ENCODE measurements around the gene OBP2A. TPM values are rescaled to one million over a fixed set of nuclear protein-coding genes. Genes with fewer than 3 reads are reported as not detected.

The OBP2A gene
- total RNA-seq, 1 donor from 2014 or later = not detected

- H3K4me1 Mint-ChIP-seq (ENCODE audit: low read depth, unreplicated experiment) = no peaks in the 10 kb centered on the region
- TF ChIP-seq, protein P1, sequence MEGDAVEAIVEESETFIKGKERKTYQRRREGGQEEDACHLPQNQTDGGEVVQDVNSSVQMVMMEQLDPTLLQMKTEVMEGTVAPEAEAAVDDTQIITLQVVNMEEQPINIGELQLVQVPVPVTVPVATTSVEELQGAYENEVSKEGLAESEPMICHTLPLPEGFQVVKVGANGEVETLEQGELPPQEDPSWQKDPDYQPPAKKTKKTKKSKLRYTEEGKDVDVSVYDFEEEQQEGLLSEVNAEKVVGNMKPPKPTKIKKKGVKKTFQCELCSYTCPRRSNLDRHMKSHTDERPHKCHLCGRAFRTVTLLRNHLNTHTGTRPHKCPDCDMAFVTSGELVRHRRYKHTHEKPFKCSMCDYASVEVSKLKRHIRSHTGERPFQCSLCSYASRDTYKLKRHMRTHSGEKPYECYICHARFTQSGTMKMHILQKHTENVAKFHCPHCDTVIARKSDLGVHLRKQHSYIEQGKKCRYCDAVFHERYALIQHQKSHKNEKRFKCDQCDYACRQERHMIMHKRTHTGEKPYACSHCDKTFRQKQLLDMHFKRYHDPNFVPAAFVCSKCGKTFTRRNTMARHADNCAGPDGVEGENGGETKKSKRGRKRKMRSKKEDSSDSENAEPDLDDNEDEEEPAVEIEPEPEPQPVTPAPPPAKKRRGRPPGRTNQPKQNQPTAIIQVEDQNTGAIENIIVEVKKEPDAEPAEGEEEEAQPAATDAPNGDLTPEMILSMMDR (IDR thresholded peaks at IDR 0.05; ENCODE audit: insufficient read depth, low read depth, low read length) = no peak
- TF ChIP-seq EZH2 (IDR thresholded peaks at IDR 0.05; ENCODE audit: insufficient read depth, low read length) = no peak
- no peak for FAIRE-seq
Observed at GRCh38 chr9:135514342-135515082, 31.4 kb upstream of the OBP2A start.

DNA sequence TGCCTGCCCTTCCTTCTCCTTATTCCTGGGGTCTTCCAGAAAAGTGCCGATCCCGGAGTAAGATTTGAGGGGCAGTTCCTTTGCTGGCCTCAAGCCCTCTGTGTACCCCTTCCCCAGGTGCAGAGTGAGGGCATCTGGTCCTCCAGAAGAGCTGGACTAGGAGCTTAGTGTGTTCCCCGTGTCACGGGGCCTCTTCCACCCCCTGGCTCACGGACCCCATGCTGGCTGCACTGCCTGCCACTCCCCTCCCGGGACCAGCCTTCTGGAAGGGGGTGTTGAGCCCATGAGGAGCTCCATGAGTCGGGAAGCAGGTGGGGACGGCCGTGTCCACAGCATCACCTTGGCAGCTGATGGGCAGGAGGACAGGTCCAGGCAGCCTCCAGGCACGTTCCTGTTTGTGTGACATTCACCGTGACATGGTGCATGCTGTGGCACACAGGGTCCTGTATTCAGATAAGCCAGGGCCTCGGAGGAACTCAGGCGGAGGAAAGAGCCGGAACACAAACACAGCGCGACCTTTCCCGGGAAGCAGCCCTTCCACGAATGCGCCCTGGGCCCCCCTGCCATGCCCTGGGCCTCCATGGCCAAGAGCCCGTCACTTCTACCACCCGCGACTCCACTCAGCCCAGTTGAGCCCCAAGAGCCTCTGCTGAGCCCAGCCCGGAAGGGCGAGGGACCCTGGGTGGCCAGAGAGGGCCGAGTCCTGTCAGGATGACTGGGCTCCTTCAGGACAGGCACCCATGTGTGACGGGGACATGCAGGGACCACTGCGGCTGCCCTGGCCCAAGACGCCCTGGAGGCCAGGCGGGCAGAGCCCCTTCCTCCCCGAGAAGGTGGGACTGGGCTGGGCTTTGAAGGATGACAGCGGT, 30.6 kb upstream of the OBP2A start:
- TF ChIP-seq EZH2 (IDR thresholded peaks at IDR 0.05; ENCODE audit: insufficient read depth, low read length) = no peak
- TF ChIP-seq, protein P1 (IDR thresholded peaks at IDR 0.05; ENCODE audit: insufficient read depth, low read depth, low read length) = no peak
- FAIRE-seq (no peak), DNase-seq (ENCODE audit: low read depth) (no peak)
- no peak overlapping the region for H3K4me3 ChIP-seq (ENCODE audit: insufficient read depth, low read depth, low read length)
- H3K4me2 ChIP-seq (ENCODE audit: low read length) = no peak overlapping the region
- Mint-ChIP-seq H3K27me3 (ENCODE audit: low read depth, unreplicated experiment) (peaks cover 4% of the 10 kb centered on the region), H3K9me3 (ENCODE audit: unreplicated experiment) (no peaks in the 10 kb centered on the region), H3K27ac (ENCODE audit: unreplicated experiment) (no peak overlapping the region), H3K4me3 (ENCODE audit: unreplicated experiment) (no peak overlapping the region), H3K4me1 (ENCODE audit: low read depth, unreplicated experiment) (peaks cover 2% of the 10 kb centered on the region), H3K36me3 (ENCODE audit: low read depth, unreplicated experiment) (no peaks in the 10 kb centered on the region)
- no peaks in the 10 kb centered on the region for H3K36me3 ChIP-seq (ENCODE audit: insufficient read depth, low read length)
- H2AFZ ChIP-seq (ENCODE audit: low read depth, low read length) = no peak overlapping the region
- H4K20me1 ChIP-seq (ENCODE audit: insufficient read depth, low read length) = no peaks in the 10 kb centered on the region
- H3K27me3 ChIP-seq (ENCODE audit: insufficient read depth, low read length) = peaks cover 3% of the 10 kb centered on the region
- H3K9ac ChIP-seq (ENCODE audit: low read length) = no peak overlapping the region
- H3K9me3 ChIP-seq (ENCODE audit: insufficient read depth, low read depth, low read length) = no peaks in the 10 kb centered on the region
- no peaks in the 10 kb centered on the region for H3K4me1 ChIP-seq (ENCODE audit: insufficient read depth, low read length)
- no peaks in the 10 kb centered on the region for H3K79me2 ChIP-seq (ENCODE audit: insufficient read depth, low read length)
- H3K27ac ChIP-seq (ENCODE audit: low read depth, low read length) = no peak overlapping the region

More at GRCh38 chr9:135514342-135515082, 31.4 kb upstream of the OBP2A start:
- no peak overlapping the region for H2AFZ ChIP-seq (ENCODE audit: low read depth, low read length)
- no peak overlapping the region for H3K27ac ChIP-seq (ENCODE audit: low read depth, low read length)
- H3K9me3 Mint-ChIP-seq (ENCODE audit: unreplicated experiment) = peaks cover 1% of the 10 kb centered on the region
- H4K20me1 ChIP-seq (ENCODE audit: insufficient read depth, low read length) = no peaks in the 10 kb centered on the region
- no peak overlapping the region for H3K4me3 ChIP-seq (ENCODE audit: insufficient read depth, low read depth, low read length)
- no peak overlapping the region for H3K27ac Mint-ChIP-seq (ENCODE audit: unreplicated experiment)
- H3K36me3 ChIP-seq (ENCODE audit: insufficient read depth, low read length) = no peaks in the 10 kb centered on the region
- no peak overlapping the region for H3K4me3 Mint-ChIP-seq (ENCODE audit: unreplicated experiment)
- H3K9ac ChIP-seq (ENCODE audit: low read length) = no peak overlapping the region
- no peak for DNase-seq (ENCODE audit: low read depth)
- no peak overlapping the region for H3K4me2 ChIP-seq (ENCODE audit: low read length)
- H3K4me1 ChIP-seq (ENCODE audit: insufficient read depth, low read length) = no peaks in the 10 kb centered on the region
- H3K79me2 ChIP-seq (ENCODE audit: insufficient read depth, low read length) = no peaks in the 10 kb centered on the region
- H3K36me3 Mint-ChIP-seq (ENCODE audit: low read depth, unreplicated experiment) = no peaks in the 10 kb centered on the region
- peaks cover 1% of the 10 kb centered on the region for H3K27me3 Mint-ChIP-seq (ENCODE audit: low read depth, unreplicated experiment)
- H3K9me3 ChIP-seq (ENCODE audit: insufficient read depth, low read depth, low read length) = no peaks in the 10 kb centered on the region
- no peaks in the 10 kb centered on the region for H3K27me3 ChIP-seq (ENCODE audit: insufficient read depth, low read length)
